Stimulated activated CD8-positive, alpha-beta memory T cell treated with anti-CD3 and anti-CD28 coated beads, Interleukin-15, amount 100 ng/mL, for 1 hour (primary cell): ENCODE results near the gene SLBP.

Source experiments
- DNase-seq: peaks from one replicate; pipeline ENCODE4 v3.0.0-alpha.2; 2020; ENCODE audit warnings: low read depth

Gene SLBP

GRCh38 chr4:1712216-1713002 lies at the start of gene SLBP:
SLBP (minus strand) TSS chr4:1712319; CDS start chr4:1712188, 131 bp downstream.
- DNase-seq, result peak; percentile 96

GRCh38 chr4:1761130-1761689 lies 49.1 kb upstream of the SLBP start:
- DNase-seq, result no peak

DNA sequence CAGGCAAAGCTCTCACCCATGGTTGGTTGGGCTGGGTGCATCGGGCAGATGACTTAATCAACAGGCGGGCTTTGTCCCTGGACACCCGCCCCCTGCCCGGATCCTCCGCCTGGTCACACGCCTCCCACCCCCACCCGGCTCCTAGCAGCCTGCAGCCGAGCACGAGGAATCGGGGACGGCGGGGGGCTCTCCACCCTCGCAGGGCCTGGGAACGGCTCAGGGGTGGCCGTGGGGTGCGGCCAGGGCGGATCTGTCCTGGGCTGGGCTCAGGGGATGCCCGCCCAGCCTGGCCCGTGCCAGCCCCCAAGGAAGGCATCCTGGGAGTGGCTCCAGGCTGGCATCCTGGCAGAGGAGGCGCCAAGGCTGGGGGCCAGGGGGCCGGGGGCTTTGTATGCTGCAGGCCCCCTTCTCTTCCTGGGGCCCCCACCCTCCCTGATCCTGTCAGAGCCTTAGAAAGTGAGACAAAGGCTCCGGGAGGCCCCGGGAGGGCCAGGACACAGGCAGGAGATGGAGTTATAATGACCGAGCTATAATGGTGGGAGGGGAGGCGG lies 48.5 kb upstream of the SLBP start:
- DNase-seq, result no peak

DNA sequence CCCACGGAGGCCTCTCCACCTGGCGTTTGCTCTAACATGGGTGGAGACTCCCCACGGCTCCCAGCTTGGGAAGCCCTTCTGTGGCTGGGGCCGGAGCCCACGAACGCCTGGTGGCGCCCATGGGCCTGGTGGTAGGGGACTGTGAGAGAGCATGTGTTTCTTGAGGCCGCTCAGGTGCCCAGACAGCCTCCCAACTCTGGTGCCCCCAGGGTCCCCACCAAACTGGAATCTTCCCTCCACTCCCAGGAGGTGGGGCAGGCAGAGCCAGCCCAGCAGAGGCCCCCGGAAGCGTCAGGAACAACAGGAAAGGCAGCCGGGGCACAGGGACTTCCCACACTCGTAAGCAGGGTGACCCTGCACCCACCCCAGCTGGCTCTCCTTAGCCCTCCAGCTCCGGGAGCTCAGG lies 47.7 kb upstream of the SLBP start:
- DNase-seq, result no peak

- DNase-seq, result no peak
Observed at GRCh38 chr4:1759170-1759817, 47.2 kb upstream of the SLBP start.

- DNase-seq, result no peak
Observed at GRCh38 chr4:1758306-1759121, 46.4 kb upstream of the SLBP start.

GRCh38 chr4:1757836-1758235 lies 45.7 kb upstream of the SLBP start:
- no peak for DNase-seq

DNA sequence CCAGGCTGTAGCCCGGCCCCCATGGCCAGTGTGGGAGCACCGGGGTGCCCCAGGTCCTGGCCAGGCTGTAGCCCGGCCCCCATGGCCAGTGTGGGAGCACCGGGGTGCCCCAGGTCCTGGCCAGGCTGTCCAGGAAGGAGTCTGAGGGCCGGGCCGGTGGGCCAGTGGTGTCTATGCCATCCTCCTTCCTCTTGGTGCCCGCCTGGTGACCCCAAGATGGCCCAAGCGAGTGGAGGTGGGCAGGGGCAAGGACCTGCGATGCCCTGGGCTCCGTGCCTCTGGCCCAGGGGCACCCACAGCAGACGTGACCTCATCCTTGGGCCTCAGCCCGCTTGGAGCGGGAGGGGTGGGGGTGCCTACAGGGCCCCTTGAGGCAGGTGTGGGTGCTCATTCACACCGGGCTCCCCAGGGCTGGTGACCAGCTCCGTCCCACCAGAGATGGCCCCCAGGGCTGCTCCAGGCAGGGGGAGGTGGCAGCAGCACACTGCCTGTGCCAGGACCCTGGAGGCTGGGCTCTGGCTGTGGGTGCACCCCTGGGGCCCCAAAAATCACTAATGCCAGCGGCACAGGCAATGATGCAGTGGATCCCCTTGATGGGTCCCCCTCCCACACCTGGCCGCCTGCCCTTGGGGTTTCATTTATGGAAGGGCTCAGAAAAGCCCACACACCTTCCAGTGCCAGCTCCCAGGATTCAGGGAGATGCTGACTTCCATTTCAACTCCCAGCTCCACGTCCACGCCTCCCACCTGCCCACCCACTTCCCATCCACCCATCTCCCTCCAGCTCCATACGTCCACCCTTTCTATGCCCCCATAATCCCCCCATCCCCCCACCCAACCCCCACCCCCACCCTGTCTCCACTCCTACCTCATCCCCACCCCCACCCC lies 45.0 kb upstream of the SLBP start:
- DNase-seq, result no peak

GRCh38 chr4:1756079-1756478 lies 44.0 kb upstream of the SLBP start:
- no peak for DNase-seq

DNA sequence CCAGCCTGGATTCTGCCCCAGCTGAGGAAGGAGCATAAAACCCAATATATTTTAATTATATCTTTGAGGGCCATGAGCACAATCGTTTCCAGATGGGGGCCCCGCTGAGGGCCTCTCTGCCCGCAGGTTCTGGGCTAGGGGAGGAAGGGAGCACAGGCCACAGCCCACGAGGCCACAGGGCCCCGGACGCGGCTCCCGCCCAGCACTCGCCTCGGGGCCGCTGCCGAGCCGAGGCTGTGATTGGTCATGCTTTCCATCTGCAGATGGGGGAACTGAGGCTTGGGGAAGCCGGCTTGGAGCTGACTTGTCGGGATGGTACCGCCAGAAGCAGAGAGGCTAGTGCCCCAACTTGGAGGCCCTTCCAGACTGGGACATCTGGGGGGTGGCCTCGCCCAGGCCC lies 43.2 kb upstream of the SLBP start:
- no peak for DNase-seq

GRCh38 chr4:1754336-1754735 lies 42.2 kb upstream of the SLBP start:
- no peak for DNase-seq

DNA sequence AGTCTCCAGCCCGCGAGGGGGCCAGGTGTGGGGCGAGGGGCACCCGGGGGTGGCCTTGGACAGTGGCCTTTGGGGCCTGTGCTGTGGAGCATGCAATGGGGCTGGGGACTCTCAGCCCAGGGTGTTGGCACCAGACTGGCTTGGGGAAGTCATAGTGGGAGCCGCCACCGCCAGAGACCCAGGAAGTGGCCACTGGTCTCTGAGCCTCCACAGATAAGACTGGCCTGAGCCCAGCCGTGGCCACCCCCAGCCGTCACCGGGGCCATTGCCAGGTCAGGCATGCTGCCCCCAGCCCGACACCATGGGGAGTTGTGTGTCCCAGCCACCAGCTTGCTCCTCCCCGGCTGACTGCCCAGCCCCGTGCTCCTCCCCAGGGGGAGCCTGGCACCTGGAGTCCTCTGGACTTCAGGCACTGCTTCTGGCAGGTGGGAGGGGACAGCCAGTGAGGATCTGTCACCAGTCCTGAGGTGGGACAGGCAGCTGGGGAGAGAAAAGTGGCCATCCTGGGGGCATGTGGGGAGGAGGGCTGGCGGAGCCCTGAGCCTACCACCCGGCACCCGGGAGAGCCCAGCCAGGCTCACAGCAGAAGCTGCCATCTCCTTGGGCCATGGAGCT lies 41.7 kb upstream of the SLBP start:
- no peak for DNase-seq

DNA sequence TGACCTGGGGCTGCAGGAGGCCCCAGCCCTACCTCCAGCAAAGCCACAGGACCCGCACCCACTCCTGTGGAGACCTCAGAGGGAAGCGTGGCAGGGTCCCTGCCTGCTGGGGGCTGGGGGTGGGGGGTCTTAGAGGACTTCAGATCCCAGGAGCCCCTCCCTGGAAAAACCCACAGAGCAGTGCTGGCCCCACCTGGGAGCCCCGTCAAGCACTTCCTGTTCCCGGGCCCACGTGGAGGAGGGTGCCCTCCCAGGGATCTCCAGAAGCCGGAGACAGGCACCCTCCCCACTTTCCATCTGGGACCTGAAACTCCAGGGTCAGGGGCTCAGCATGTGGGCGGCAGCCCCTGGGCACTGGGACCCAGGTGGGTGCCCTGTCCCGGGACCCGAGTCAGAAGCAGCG lies 41.2 kb upstream of the SLBP start:
- DNase-seq, result no peak

GRCh38 chr4:1752284-1753041 lies 40.3 kb upstream of the SLBP start:
- no peak for DNase-seq

- DNase-seq, result no peak
Observed at GRCh38 chr4:1751919-1752283, 39.8 kb upstream of the SLBP start.

DNA sequence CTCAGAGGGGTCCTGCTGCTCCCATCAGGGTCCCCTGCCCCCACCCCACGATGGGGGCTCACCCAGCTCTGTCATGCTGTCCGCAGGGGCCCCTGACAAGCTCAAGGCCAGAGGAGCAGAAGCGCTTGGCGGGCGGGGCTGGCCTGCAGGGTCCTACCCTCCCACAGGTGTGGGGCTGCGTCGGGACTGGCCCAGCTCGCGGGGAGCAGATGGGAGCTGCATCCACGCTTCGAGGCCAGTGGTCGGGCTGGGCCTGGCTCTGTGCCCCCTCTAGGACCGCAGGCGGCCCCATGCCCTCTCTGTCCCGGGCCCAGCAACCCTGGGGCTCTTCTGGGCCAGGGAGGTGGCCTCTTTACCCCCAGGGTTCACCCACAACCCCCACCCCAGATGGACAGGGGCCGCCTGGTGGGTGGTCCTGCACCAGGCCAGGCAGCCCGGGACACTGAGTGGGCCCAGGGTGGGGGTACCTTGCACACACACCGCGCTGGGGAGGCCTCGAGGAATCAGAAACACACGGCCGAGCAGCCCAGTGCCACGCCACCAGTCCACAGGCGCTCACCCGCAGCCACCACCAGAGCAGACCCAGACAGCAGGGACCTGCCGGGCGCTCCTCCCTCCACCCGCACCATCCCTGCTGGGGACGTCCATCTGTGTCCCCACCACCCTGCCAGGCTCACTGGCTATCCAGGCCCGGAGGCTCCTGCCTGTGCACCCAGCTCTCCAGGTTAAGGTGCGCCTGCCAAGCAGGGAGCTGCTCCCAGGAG lies 39.2 kb upstream of the SLBP start:
- no peak for DNase-seq

DNA sequence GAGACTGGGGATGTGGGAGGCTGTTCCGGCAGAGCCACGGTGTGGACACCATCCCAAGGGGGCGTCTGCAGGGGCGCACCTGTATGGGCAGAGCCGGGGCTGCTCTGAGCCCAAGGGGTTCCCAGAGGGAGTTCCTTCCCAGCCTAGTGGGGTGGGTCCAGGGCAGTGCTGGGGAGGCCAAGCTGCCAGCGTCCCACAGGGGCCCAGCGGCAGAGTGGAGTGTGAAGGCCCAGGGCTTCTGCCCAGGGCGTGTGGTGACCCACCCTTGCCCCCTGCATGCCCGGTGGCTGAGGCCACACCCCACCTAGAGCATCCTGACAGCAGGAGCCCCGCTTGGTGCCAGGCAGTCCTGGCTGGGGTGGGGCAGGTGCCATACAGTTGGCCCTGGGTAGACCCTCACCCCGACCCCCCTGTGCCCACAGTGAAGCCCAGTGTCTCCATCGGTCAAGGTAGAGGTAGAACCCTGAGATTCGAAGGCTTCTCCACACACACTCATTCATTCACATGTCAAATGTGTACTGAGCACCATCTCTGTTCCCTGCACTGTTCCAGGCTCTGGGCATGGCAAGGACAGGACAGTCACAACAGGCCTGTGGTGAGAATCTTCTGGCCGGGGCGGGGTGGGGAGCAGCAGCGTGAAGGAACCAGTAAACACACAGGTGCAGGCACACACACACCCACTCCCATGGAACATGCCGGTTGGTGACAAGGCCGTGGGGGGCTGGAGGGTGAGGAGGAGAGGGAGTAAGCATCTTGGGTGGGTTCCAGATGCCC lies 38.4 kb upstream of the SLBP start:
- no peak for DNase-seq

GRCh38 chr4:1749826-1750225 lies 37.7 kb upstream of the SLBP start:
- no peak for DNase-seq

- no peak for DNase-seq
Observed at GRCh38 chr4:1749370-1749769, 37.3 kb upstream of the SLBP start.
